Mesodermal cell (in vitro differentiated cells): ENCODE data around the gene KLHL25.
"Not testable (repeated sequence)": the region's sequence is repeated elsewhere in the genome, so short reads cannot be mapped to it uniquely, and the experiment has no call there.

ENCODE experiments used
- H3K27ac ChIP-seq: 2 replicates; pipeline ENCODE4 v1.7.0; 2013; ENCODE audit warnings: mild to moderate bottlenecking, low read depth, low read length, moderate library complexity; ENCODE audit not compliant: severe bottlenecking
- H3K36me3 ChIP-seq: 2 replicates; pipeline ENCODE4 v1.7.1; 2013; ENCODE audit warnings: mild to moderate bottlenecking, low read length, moderate library complexity; ENCODE audit not compliant: control insufficient read depth, insufficient read depth
- H3K4me1 ChIP-seq: one replicate; pipeline ENCODE4 v1.7.1; 2013; ENCODE audit warnings: mild to moderate bottlenecking, low read length; ENCODE audit not compliant: insufficient read depth, control insufficient read depth, poor library complexity, severe bottlenecking
- H3K4me3 ChIP-seq: 2 replicates; pipeline ENCODE4 v1.7.0; 2013; ENCODE audit warnings: low read length, control low read depth, mild to moderate bottlenecking; ENCODE audit not compliant: insufficient read depth, poor library complexity, severe bottlenecking; ENCODE audit errors: extremely low read depth
- H3K9me3 ChIP-seq: 2 replicates; pipeline ENCODE4 v1.7.1; 2013; ENCODE audit warnings: mild to moderate bottlenecking, low read length, moderate library complexity; ENCODE audit not compliant: control insufficient read depth
- WGBS, 2 experiments: methylation state at CpG; one replicate each; pipeline ENCODE4 v1.1.5; 2013; ENCODE audit warnings: missing lambda C conversion rate in 2 of 2; ENCODE audit not compliant: insufficient coverage in 2 of 2; 5-methylcytosine and 5-hydroxymethylcytosine counted together

KLHL25 gene

DNA sequence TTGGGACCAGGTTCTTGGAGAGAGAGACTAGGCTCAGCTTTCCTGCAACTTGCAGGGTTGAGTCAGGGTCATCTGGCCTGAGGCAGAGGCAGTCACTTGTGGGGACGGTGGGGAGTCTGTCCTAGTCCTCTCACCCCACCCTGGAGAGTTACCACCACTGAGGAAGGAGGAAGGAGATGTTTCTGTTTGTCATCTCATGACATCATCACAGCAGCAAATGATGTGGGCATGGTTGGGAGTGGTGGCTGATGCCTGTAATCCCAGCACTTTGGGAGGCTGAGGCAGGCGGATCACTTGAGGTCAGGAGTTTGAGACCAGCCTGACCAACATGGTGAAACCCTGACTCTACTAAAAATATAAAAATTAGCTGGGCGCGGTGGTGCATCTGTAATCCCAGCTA lies 35.0 kb upstream of the KLHL25 start:
- H3K9me3 ChIP-seq, H3K4me3 ChIP-seq, H3K36me3 ChIP-seq, H3K27ac ChIP-seq, H3K4me1 ChIP-seq: not testable (repeated sequence)
- WGBS, 2 experiments = 90 to 100% methylated on average over 2 of the region's 4 CpGs

DNA sequence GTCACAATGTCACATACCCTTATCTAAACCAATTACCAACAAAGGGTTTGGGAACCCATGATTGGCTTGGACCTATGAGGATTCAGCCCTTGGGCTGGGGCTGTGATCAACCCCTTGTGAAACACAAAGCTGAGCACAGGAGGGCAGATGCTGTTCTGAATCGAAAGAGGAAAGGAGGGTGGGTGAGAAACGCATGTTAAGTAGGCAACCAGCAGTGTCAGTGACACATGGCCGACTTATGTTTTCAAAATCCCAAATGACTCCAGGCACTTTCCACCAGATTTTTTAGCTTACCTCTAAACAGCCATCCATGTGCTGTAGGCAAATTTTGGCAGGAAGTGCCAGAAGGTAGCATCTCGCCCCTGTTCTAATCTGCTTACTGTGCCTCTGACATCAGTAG lies 34.1 kb upstream of the KLHL25 start:
- WGBS, 2 experiments = 57 to 100% methylated on average over 1 to 2 of the region's 4 CpGs
- Histone ChIP-seq H3K9me3 (no peaks in the 10 kb centered on the region), H3K4me1 (peaks cover 3% of the 10 kb centered on the region)

DNA sequence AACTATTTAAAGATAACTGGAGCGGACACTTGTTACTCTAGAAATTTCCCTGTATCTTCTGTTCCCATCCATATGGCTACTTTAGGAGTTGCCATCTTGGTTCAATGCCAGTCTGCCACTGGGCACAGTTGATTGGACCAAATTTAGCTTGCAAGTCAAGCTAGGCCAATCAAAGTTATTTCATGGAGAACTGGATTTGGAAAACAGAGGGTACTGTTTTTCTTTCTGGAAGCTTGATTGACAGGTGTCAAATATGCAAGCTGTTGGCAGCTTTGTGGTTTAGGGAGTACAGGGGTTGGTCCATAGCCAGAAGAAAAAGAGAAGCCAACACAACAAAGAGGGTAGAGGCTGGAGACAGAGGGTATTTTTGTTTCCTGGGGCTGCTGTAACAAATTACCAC lies 33.4 kb upstream of the KLHL25 start:
- Histone ChIP-seq H3K4me3 (no peak overlapping the region), H3K9me3 (no peaks in the 10 kb centered on the region), H3K4me1 (peaks cover 3% of the 10 kb centered on the region), H3K36me3 (no peaks in the 10 kb centered on the region), H3K27ac (no peak overlapping the region)
- WGBS, 2 experiments = 100% methylated on average over 1 of the region's 1 CpG

More for the DNA sequence above, 34.1 kb upstream of the KLHL25 start:
- Histone ChIP-seq H3K27ac (no peak overlapping the region), H3K36me3 (no peaks in the 10 kb centered on the region), H3K4me3 (no peak overlapping the region)

DNA sequence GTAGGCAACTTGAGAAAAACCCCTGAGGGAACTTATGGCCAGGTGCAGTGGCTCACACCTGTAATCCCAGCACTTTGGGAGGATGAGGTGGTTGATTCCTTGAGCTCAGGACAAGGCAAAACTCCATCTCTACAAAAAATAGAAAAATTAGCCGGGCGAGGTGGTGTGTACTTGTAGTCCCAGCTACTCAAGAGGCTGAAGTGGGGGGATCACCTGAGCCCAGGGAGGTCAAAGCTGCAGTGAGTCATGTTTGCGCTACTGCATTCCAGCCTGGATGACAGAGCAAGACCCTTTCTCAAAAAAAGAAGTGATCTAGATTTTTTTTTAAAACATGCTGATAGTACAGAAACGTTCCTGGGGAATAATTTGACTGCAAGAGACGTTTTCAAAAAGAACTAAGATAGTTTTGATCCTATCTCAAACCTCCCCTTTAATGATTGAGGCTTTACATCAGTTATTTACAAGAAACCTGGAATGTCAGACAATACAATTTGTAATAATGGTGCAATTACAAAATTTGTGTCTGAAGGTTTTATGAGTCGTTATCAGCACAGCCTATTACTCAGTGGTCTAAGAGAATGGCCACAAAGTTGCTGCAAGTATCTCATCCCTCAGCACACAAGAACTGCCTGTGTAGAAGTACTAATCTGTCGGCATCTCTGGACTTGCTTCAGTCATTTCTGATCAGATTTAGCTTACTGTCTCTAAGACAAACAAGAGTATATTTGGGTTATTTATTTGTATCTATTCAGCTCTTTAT lies 32.2 kb upstream of the KLHL25 start:
- H3K4me3 ChIP-seq = no peak overlapping the region
- no peaks in the 10 kb centered on the region for H3K9me3 ChIP-seq
- no peaks in the 10 kb centered on the region for H3K36me3 ChIP-seq
- 71 to 79% methylated on average over 1 to 5 of the region's 7 CpGs for WGBS, 2 experiments
- H3K27ac ChIP-seq = no peak overlapping the region
- H3K4me1 ChIP-seq = peaks cover 3% of the 10 kb centered on the region

DNA sequence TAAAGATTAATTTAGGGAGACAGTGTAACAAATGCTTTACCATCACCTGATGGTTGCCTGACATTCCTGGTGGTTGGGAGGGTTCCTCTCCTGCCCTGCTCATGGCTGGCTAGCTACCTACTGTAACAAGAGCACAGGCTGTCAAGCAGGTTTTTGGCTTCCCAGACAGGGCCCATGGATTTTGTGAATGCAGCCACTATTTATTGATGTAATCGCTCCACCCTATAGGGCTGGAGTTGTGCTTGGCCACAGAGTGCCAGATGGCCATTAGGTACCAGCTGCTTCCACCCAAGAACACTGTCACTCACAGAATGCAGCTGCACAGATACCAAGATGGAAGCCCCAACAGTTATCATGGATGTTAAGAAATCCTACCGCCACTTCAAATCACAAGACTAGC lies 31.0 kb upstream of the KLHL25 start:
- Histone ChIP-seq H3K4me1 (no peaks in the 10 kb centered on the region), H3K4me3 (no peak overlapping the region), H3K9me3 (no peaks in the 10 kb centered on the region), H3K36me3 (no peaks in the 10 kb centered on the region), H3K27ac (no peak overlapping the region)
- WGBS, 2 experiments = 50 to 73% methylated on average over 1 to 2 of the region's 2 CpGs

DNA sequence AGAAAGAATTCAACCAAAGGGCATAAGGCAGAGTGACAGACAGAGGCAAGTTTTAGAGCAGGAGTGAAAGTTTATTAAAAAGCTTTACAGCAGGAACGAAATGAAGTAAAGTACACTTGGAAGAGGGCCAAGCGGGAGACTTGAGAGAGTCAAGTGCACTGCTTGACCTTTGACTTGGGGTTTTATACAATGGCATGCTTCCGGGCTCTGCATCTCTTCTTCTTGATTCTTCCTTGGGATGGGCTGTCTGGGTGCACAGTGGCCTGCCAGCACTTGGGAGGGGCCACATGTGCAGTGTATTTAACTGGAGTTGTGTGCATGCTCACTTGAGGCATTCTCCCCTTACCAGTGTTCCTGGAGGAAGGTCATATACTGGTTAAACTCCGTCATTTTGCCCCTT lies 30.4 kb upstream of the KLHL25 start:
- WGBS, 2 experiments = 88 to 91% methylated on average over 4 of the region's 4 CpGs
- no peak overlapping the region for H3K4me3 ChIP-seq
- H3K36me3 ChIP-seq = no peaks in the 10 kb centered on the region
- H3K27ac ChIP-seq = no peak overlapping the region
- H3K9me3 ChIP-seq = no peaks in the 10 kb centered on the region
- H3K4me1 ChIP-seq = no peaks in the 10 kb centered on the region

DNA sequence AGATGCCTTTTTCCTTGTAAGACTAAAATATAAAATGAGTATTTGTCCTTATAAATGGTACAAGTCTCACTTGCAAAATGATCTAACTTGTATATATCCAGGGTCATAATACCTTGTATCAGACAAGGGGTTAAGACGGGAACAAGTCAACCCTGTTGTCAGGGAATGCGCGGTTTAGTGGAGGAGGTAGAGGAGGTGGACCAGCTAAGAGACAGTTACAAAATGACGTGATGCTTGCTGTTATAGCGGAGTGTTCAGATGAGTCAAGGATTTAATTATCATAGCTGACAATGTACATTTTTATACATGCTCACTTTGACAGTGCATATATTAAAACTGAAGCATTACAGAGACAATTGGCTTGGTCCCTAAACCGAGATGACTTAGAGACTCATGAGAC lies 26.8 kb upstream of the KLHL25 start:
- WGBS, 2 experiments = 84 to 90% methylated on average over 2 to 4 of the region's 6 CpGs
- Histone ChIP-seq H3K9me3 (no peaks in the 10 kb centered on the region), H3K4me3 (no peak overlapping the region), H3K4me1 (no peaks in the 10 kb centered on the region), H3K36me3 (no peaks in the 10 kb centered on the region), H3K27ac (no peak overlapping the region)

DNA sequence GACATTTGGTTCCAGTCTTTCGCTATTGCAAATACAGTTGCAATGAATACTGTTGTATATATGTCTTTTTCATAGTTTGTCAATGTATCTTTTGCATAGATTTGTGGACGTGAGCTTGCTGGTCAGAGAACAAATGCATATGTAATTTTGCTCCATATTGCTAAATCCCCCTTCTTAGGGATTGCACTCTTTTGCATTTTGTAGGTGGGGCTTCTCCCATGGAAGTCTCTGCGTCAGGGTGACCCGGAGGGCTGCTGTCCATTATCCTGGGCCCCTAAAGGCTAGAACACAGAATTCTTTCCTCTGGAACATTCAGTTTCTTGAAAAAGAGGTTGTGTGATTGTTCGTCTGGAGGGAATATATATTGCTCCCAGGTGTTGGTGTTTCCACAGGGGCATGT lies 25.2 kb upstream of the KLHL25 start:
- no peaks in the 10 kb centered on the region for H3K36me3 ChIP-seq
- H3K4me1 ChIP-seq = no peaks in the 10 kb centered on the region
- H3K9me3 ChIP-seq = no peaks in the 10 kb centered on the region
- no peak overlapping the region for H3K4me3 ChIP-seq
- no peak overlapping the region for H3K27ac ChIP-seq
- WGBS, 2 experiments = 82 to 87% methylated on average over 2 to 3 of the region's 5 CpGs

DNA sequence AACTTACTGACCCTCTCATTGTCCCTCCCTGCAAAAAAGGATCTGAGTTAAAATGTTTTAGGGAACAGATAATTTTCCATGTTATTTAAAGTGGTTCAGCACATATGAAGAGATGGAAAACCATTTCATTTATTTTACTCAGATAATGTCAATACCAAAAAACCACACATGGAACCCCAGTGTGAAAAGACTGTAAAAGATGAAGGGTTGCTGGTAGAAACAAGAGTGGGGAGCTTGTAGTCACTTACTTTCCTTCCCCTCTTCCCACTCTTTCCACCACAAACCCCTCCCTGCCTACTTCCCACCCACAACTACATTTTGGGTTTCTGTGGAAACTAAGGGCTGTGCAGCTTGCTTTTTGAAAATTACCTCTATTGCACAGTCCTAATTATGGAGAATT lies 18.5 kb upstream of the KLHL25 start:
- H3K4me1 ChIP-seq = no peaks in the 10 kb centered on the region
- H3K36me3 ChIP-seq = no peaks in the 10 kb centered on the region
- H3K27ac ChIP-seq = no peak overlapping the region
- no peak overlapping the region for H3K4me3 ChIP-seq
- no peaks in the 10 kb centered on the region for H3K9me3 ChIP-seq

DNA sequence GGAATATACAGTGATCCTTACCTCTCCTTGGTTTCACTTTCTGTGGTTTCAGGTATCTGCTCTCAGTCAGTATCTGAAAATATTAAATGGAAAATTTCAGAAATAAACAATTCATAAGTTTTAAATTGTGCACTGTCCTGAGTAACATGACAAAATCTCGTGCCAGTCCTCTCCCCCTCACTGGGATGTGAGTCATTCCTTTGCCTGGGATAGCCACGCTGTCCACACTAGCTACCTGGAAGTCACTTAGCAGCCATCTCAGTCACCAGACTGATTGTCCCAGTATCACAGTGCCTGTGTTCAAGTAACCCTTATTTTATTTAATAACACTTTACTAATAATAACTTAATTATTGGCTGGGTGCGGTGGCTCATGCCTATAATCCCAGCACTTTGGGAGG lies 15.3 kb upstream of the KLHL25 start:
- 84 to 98% methylated on average over 2 to 3 of the region's 3 CpGs for WGBS, 2 experiments

DNA sequence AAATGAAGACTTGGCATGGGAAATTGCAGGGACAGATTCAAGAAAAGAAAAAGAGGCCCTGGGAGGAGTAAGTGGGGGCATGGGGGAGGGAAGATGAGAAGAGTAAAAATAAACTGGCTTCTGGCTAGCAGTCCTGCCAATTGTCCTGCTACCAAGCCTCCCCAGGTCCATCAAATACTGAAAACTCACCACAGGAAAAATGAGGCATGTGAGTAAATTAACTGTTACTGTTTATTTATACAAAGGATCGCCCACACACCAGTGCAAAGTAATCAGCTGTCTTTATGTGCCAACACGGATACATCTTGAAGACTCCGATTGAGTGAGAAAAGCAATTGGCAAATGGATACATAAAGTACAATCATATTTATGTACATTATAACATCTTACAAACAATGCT lies 10.7 kb upstream of the KLHL25 start:
- H3K9me3 ChIP-seq = no peaks in the 10 kb centered on the region
- H3K36me3 ChIP-seq = no peaks in the 10 kb centered on the region
- no peak overlapping the region for H3K4me3 ChIP-seq
- no peaks in the 10 kb centered on the region for H3K4me1 ChIP-seq
- no peak overlapping the region for H3K27ac ChIP-seq
- WGBS, 2 experiments = no CpG with 5 or more reads among the region's 3 CpGs

More for the DNA sequence above, 15.3 kb upstream of the KLHL25 start:
- H3K9me3 ChIP-seq = no peaks in the 10 kb centered on the region
- no peak overlapping the region for H3K27ac ChIP-seq
- no peaks in the 10 kb centered on the region for H3K4me1 ChIP-seq
- H3K4me3 ChIP-seq = no peak overlapping the region
- no peaks in the 10 kb centered on the region for H3K36me3 ChIP-seq
